ENCODE data around the gene GATD1.

The GATD1 gene

DNA sequence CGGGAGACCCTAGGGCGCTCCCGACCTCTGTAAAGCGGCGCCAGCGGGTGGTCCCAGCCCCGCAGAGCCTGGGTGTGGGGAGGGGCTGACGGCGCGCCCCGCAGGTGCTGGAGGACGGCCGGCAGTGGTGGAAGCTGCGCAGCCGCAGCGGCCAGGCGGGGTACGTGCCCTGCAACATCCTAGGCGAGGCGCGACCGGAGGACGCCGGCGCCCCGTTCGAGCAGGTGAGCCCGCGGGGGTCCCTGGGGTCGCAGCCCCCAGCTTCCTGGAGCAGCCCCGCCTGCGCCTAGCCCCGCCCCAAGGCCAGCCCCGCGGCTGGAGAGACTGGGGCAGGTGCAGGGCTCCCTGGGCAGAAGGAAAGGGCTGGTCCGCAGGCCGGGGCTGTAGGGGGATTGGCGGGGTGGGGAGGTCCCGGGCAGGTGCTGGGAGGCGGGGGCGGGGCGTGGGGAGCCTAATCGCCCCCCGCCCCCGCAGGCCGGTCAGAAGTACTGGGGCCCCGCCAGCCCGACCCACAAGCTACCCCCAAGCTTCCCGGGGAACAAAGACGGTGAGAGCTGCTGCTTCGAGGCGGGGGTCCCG, 51.6 kb downstream of the GATD1 start:
- TF ChIP-seq ZFX (IDR thresholded peaks at IDR 0.05) (no peak), CTCF (conservative IDR thresholded peaks at IDR 0.05) (no peak)
- no peak overlapping the region for H3K27ac ChIP-seq

DNA sequence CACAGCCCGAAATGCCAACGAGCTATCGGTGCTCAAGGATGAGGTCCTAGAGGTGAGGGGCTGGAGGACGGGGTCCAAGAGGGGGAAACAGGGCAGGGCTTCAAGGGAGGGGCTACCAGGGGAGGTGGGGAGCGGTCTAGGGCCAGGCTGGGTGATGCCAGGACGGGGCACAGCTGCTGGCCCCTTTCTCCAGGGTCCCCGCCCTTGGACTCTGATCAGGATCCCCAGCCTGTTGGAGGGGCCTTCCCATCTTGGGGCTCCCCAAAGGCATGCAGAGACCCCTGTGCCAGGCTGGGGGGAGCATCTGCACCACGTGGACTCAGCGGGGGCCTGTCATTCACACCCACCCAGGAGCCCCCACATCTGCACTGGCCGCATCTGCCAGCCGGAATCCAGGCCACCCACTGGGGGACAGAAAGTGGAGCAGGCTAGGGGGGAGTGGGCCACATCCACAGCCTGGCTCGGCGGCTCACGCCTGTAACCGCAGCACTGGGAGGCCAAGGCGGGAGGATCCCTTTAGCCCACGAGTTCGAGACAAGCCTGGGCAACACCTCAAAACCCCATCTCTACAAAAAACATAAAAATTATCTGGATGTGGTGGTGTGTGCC, 52.4 kb downstream of the GATD1 start:
- H3K27ac ChIP-seq = no peak overlapping the region
- TF ChIP-seq ZFX (IDR thresholded peaks at IDR 0.05) = no peak
- no peak for TF ChIP-seq CTCF (conservative IDR thresholded peaks at IDR 0.05)

GRCh38 chr11:724049-724777, 53.1 kb downstream of the GATD1 start:
- H3K27ac ChIP-seq = no peak overlapping the region
- TF ChIP-seq ZFX (IDR thresholded peaks at IDR 0.05) = no peak
- TF ChIP-seq CTCF (conservative IDR thresholded peaks at IDR 0.05) = no peak

DNA sequence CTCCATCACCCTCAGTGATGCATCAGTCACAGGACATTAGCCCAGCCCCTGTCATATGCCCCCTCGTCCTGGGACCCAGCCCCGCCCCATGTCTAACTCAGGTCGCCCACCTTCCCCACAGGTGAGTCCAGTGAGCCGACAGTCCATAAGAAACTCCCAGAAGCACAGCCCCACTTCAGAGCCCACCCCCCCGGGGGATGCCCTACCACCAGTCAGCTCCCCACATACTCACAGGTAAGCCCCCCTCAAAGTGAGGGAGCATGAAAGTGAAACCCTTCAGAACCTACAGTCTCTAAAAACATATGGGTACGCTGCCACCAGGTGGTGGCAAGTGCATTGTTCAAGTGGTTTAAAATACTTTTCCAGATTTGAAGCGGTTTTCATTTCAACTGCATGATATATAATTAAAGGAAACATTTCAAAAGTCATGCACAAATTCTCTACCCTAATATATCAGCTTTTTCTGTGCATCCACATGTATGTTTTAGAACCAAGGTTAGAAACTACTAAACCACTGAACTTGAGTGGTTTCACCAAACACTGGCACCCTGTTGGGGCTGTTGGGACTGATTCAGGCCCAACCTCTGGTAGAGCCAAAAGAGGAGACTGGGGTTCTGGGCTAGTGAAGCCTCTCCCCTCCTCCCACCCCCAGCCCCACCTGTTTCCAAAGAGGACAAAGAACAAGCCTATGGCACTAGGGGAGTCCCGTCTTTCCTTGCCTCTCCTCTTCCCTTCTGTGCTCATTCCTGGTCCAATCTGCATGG, 54.0 kb downstream of the GATD1 start:
- TF ChIP-seq CTCF (conservative IDR thresholded peaks at IDR 0.05) = peak; percentile 76
- no peak for TF ChIP-seq ZFX (IDR thresholded peaks at IDR 0.05)
- no peak overlapping the region for H3K27ac ChIP-seq

- no peak for TF ChIP-seq ZFX (IDR thresholded peaks at IDR 0.05)
- no peak for TF ChIP-seq CTCF (conservative IDR thresholded peaks at IDR 0.05)
- no peak overlapping the region for H3K27ac ChIP-seq
Measured at GRCh38 chr11:722346-722811, 54.9 kb downstream of the GATD1 start.

- TF ChIP-seq ZFX (IDR thresholded peaks at IDR 0.05) = no peak
- TF ChIP-seq CTCF (conservative IDR thresholded peaks at IDR 0.05) = no peak
- H3K27ac ChIP-seq = no peak overlapping the region
Measured at GRCh38 chr11:721741-722345, 55.4 kb downstream of the GATD1 start.

All from C4-2B (cell line).